SJSA1 (cell line): ENCODE data around the gene CCDC116. TPM values are rescaled to one million over a fixed set of nuclear protein-coding genes. Genes with fewer than 3 reads are reported as not detected.
"Not testable (repeated sequence)": the region's sequence is repeated elsewhere in the genome, so short reads cannot be mapped to it uniquely, and the experiment has no call there.

Source experiments
- DNase-seq, 2 experiments: peaks; one replicate each; pipeline ENCODE4 v3.0.0-alpha.2; 2015 to 2020; ENCODE audit warnings: low spot score in 2 of 2, low read depth in 1 of 2
- H3K27ac ChIP-seq: fragments of 250-450 bp; sonication (Bioruptor Pico); 2 replicates; pipeline ENCODE4 v1.5.1; 2020; ENCODE audit warnings: mild to moderate bottlenecking, moderate library complexity
- H3K27me3 ChIP-seq: fragments of 250-450 bp; sonication (Bioruptor Pico); replicated peaks from 2 replicates; pipeline ENCODE4 v1.5.1; 2020; ENCODE audit warnings: mild to moderate bottlenecking, moderate library complexity
- H3K36me3 ChIP-seq: fragments of 250-450 bp; sonication (Bioruptor Pico); 2 replicates; pipeline ENCODE4 v1.5.1; 2020; ENCODE audit warnings: mild to moderate bottlenecking
- H3K4me1 ChIP-seq: fragments of 250-450 bp; sonication (Bioruptor Pico); replicated peaks from 2 replicates; pipeline ENCODE4 v1.6.1; 2021; ENCODE audit warnings: mild to moderate bottlenecking
- H3K4me3 ChIP-seq: fragments of 250-450 bp; sonication (Bioruptor Pico); 2 replicates; pipeline ENCODE4 v1.5.1; 2020; ENCODE audit warnings: mild to moderate bottlenecking
- H3K9me3 ChIP-seq: fragments of 250-450 bp; sonication (Bioruptor Pico); replicated peaks from 2 replicates; pipeline ENCODE4 v1.5.1; 2020; ENCODE audit warnings: mild to moderate bottlenecking
- total RNA-seq: library from RNA; depleted of rRNA; stranded (reverse); fragments of >200 nt; shearing (Covaris generic); gene quantifications from 2 replicates; pipeline ENCODE4 v1.2.3, GENCODE V29; 2014

The CCDC116 gene
- total RNA-seq, 1 experiment from 2014 or later: 0.13 TPM

- not testable (repeated sequence) for H3K9me3 ChIP-seq, DNase-seq, H3K27me3 ChIP-seq, H3K27ac ChIP-seq, H3K4me3 ChIP-seq
- H3K36me3 ChIP-seq: peaks cover 31% of the 10 kb centered on the region
- peaks cover 15% of the 10 kb centered on the region for H3K4me1 ChIP-seq
Measured at GRCh38 chr22:21645513-21645912, 13.0 kb downstream of the CCDC116 start.

GRCh38 chr22:21646608-21647590 is 14.3 kb downstream of the CCDC116 start:
- H3K4me3 ChIP-seq: no peak overlapping the region
- peaks cover 15% of the 10 kb centered on the region for H3K4me1 ChIP-seq
- no peak overlapping the region for H3K27ac ChIP-seq
- peak; percentile 58 to 77 for DNase-seq
- H3K27me3 ChIP-seq: no peaks in the 10 kb centered on the region
- H3K36me3 ChIP-seq: peaks cover 31% of the 10 kb centered on the region
- H3K9me3 ChIP-seq: no peaks in the 10 kb centered on the region

- no peaks in the 10 kb centered on the region for H3K9me3 ChIP-seq
- peaks cover 50% of the 10 kb centered on the region for H3K36me3 ChIP-seq
- peaks cover 21% of the 10 kb centered on the region for H3K4me1 ChIP-seq
- DNase-seq: no peak
- H3K27me3 ChIP-seq: no peaks in the 10 kb centered on the region
- H3K27ac ChIP-seq: no peak overlapping the region
- H3K4me3 ChIP-seq: no peak overlapping the region
Measured at GRCh38 chr22:21650280-21650679, 17.7 kb downstream of the CCDC116 start.

GRCh38 chr22:21650823-21651520 is 18.4 kb downstream of the CCDC116 start:
- H3K9me3 ChIP-seq: no peaks in the 10 kb centered on the region
- DNase-seq: no peak
- H3K27ac ChIP-seq: peak overlapping the region; percentile 69
- H3K4me1 ChIP-seq: peaks cover 21% of the 10 kb centered on the region
- no peaks in the 10 kb centered on the region for H3K27me3 ChIP-seq
- peak overlapping the region; percentile 66 for H3K4me3 ChIP-seq
- peaks cover 55% of the 10 kb centered on the region for H3K36me3 ChIP-seq

GRCh38 chr22:21651521-21652009 is 19.0 kb downstream of the CCDC116 start:
- Histone ChIP-seq H3K27me3 (no peaks in the 10 kb centered on the region), H3K4me3 (peak overlapping the region; percentile 66), H3K27ac (peak overlapping the region; percentile 69), H3K4me1 (peaks cover 21% of the 10 kb centered on the region), H3K9me3 (no peaks in the 10 kb centered on the region), H3K36me3 (peaks cover 49% of the 10 kb centered on the region)
- DNase-seq: no peak

GRCh38 chr22:21652010-21652546 is 19.5 kb downstream of the CCDC116 start:
- H3K9me3 ChIP-seq: no peaks in the 10 kb centered on the region
- peak overlapping the region; percentile 66 for H3K4me3 ChIP-seq
- peaks cover 46% of the 10 kb centered on the region for H3K36me3 ChIP-seq
- H3K27me3 ChIP-seq: no peaks in the 10 kb centered on the region
- peak overlapping the region; percentile 69 for H3K27ac ChIP-seq
- DNase-seq: peak; percentile 89 to 93
- peaks cover 22% of the 10 kb centered on the region for H3K4me1 ChIP-seq

- Histone ChIP-seq H3K27ac (peak overlapping the region; percentile 69; the same call in 1 of the 2 replicates), H3K27me3 (no peaks in the 10 kb centered on the region)
Measured at GRCh38 chr22:21652547-21653545, 20.3 kb downstream of the CCDC116 start.

GRCh38 chr22:21657020-21657359 is 24.4 kb downstream of the CCDC116 start:
- H3K4me1 ChIP-seq: peaks cover 23% of the 10 kb centered on the region
- no peak overlapping the region for H3K27ac ChIP-seq
- DNase-seq: no peak
- H3K27me3 ChIP-seq: no peaks in the 10 kb centered on the region
- H3K4me3 ChIP-seq: peak overlapping the region; percentile 43
- no peaks in the 10 kb centered on the region for H3K9me3 ChIP-seq
- H3K36me3 ChIP-seq: peaks cover 34% of the 10 kb centered on the region

More at GRCh38 chr22:21652547-21653545, 20.3 kb downstream of the CCDC116 start:
- Histone ChIP-seq H3K4me1 (peaks cover 30% of the 10 kb centered on the region), H3K36me3 (peaks cover 42% of the 10 kb centered on the region), H3K4me3 (peak overlapping the region; percentile 66), H3K9me3 (no peaks in the 10 kb centered on the region)
- DNase-seq: no peak

GRCh38 chr22:21657360-21658032 is 24.9 kb downstream of the CCDC116 start:
- Histone ChIP-seq H3K4me3 (peak overlapping the region; percentile 43), H3K36me3 (peaks cover 29% of the 10 kb centered on the region), H3K27ac (no peak overlapping the region), H3K4me1 (peaks cover 23% of the 10 kb centered on the region), H3K9me3 (no peaks in the 10 kb centered on the region), H3K27me3 (no peaks in the 10 kb centered on the region)
- DNase-seq: peak; percentile 75 to 78

- Histone ChIP-seq H3K9me3 (no peaks in the 10 kb centered on the region), H3K27ac (no peak overlapping the region), H3K4me1 (peaks cover 14% of the 10 kb centered on the region), H3K4me3 (no peak overlapping the region), H3K27me3 (no peaks in the 10 kb centered on the region), H3K36me3 (peaks cover 7% of the 10 kb centered on the region)
- no peak for DNase-seq
Measured at GRCh38 chr22:21659864-21660525, 27.4 kb downstream of the CCDC116 start.

GRCh38 chr22:21660904-21661303 is 28.3 kb downstream of the CCDC116 start:
- Histone ChIP-seq H3K27me3 (no peaks in the 10 kb centered on the region), H3K4me1 (peaks cover 21% of the 10 kb centered on the region), H3K27ac (no peak overlapping the region), H3K36me3 (peaks cover 2% of the 10 kb centered on the region), H3K4me3 (no peak overlapping the region), H3K9me3 (no peaks in the 10 kb centered on the region)
- no peak for DNase-seq

- DNase-seq: no peak
- Histone ChIP-seq H3K4me1 (peaks cover 21% of the 10 kb centered on the region), H3K9me3 (no peaks in the 10 kb centered on the region), H3K27ac (no peak overlapping the region), H3K4me3 (no peak overlapping the region), H3K27me3 (no peaks in the 10 kb centered on the region), H3K36me3 (peaks cover 6% of the 10 kb centered on the region)
Measured at GRCh38 chr22:21661991-21662390, 29.4 kb downstream of the CCDC116 start.
